Measurements from ENCODE around the gene ATG16L1.

ATG16L1 gene

DNA sequence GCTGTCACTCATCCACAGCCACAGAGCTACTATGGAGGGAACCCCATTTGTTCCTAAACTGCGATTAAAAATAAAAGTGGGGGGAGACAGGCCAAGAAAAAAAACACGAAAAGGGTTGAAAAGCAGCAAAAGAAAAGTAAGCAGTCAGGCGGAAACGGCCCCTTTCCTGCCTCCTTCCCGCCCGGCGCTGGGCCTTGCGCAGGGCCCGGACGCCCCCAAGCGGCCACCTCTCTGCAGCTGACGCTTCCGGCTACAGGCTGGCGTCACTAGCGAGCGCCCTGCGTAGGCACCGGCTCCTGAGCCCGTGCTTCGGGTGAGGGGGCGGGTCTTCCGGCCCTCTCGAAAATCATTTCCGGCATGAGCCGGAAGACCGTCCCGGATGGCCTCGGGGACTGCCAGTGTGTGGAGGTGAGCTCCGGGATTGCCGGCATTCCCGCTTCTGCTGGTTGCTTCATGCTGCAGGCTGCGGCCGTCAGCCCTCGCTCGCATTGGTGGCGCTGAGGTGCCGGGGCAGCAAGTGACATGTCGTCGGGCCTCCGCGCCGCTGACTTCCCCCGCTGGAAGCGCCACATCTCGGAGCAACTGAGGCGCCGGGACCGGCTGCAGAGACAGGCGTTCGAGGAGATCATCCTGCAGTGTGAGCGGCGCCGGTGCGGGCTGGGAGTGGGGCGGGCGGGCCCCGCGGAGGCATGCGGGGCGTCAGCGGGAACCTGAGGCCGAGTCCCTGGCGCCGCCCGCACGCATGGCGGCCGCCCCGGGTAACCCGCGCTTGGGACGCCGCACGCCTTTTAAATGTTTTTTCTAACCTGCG is at the start of gene ATG16L1:
Gene ATG16L1, plus strand, starts transcription at position 368 of the 811 bp plus-strand sequence. Its CDS starts 155 bp downstream, at position 523.
- in situ Hi-C loops (cut with HindIII; ENCODE audit: low sequenced_read_pairs): no loop called here

DNA sequence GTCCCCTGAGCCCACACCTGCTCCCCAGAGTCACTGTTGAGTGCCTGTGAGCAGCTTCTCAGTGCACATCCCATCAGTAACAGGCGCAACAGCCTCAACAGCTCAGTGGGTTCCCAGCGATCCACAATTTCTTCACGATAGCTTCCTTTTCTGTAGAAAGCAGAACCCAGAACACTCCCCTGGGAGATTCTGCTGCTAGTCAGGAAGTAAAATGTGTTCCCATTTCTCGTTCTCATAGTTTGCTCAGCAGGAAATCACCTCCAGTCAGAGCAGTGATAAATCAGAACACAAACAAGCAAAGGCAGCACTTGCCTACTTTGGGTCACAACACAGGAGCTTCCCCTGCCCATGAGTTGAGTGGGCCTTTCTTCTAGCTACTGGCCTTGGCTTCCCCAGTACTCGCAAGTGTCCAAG is 48.9 kb upstream of the ATG16L1 start:
- in situ Hi-C loops (cut with HindIII; ENCODE audit: low sequenced_read_pairs): no loop called here

DNA sequence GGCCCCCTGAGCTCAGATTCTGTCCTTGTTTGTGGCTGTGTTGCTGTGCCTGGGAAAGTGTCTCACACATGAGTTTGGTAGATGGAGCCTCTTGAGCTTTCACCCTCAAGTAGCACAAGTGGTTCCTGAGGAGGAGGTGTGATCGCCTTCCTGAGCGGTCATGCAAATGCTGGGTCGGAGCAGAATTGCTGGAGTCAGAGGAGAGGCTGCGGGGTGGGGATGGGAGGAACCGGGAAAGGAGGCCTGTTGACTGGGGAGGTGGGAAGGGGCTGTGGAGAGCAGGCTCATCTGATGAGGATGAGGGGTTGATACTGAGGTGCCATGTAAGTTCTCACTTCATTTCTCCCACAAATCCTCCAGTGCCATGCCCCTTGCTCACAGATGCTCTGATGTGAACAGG is 48.4 kb upstream of the ATG16L1 start:
- in situ Hi-C loops (cut with HindIII; ENCODE audit: low sequenced_read_pairs): no loop called here

DNA sequence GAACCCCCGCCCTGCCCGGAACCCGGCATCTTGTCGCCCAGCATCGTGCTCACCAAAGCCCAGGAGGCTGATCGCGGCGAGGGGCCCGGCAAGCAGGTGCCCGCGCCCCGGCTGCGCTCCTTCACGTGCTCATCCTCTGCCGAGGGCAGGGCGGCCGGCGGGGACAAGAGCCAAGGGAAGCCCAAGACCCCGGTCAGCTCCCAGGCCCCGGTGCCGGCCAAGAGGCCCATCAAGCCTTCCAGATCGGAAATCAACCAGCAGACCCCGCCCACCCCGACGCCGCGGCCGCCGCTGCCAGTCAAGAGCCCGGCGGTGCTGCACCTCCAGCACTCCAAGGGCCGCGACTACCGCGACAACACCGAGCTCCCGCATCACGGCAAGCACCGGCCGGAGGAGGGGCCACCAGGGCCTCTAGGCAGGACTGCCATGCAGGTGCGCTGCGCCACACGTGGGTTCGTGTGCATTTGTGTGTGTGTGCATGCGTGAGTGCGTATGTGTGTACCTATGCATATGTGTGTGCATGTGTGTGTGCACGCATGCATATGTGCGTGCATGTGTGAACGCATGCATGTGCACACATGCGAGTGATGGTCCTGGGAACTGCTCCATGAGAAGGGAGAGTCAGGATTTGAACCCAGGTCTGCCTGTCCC is 47.1 kb upstream of the ATG16L1 start:
- in situ Hi-C loops (cut with HindIII; ENCODE audit: low sequenced_read_pairs): no loop called here

DNA sequence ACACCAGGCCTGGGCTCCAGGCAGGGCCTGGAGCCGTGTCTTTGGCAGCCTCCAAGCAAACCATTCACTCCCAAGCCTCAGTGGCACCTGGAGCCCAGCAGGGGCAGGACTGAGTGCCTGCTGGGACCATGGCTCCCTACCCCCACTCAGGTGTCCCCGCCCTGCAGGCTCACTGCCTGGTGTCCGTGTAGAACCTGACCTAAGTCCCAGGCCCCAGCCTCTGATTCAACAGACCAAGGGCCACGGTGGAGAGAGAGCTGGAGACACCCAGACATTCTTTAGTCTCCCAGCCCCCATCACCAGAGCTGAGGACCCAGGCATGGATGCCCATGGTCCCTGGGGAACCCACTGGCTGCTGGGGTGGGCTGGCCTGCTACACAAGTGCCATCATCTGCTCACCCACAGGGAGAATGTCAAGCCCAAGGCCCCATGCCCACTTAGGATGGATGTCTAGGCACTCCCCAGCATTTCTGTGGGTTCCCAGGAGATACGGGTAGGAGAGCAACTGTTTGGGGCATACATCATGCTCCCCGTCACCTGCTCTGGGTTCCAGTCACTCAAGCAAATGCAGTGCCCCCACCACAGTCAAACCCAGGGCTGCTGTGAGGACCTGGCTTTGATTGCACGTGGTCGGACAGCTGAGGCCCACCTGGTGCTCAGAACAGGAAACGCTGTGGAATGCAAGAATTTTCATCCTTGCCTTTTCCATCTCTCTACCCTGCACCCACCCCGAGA is 42.9 kb upstream of the ATG16L1 start:
- in situ Hi-C loops (cut with HindIII; ENCODE audit: low sequenced_read_pairs): no loop called here

DNA sequence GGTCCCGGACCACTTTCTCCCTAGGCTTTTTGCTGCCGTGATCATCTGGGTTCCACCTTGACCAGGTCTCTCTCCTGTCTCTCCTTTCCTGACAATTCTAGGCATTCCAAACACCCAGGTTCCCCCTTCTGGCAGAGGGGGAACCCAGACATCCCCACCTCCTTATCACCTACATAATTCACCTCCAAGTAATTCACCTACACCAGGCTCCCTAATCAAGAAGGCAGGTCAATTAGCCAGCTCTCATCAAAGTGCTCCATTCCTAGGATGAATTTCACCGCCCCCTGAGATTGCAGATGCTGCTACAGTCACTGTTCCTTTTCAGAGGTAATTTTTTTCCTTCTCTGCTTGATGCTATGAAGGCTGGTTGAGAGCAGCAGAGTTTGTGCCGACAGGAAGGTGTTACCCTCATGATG is 42.3 kb upstream of the ATG16L1 start:
- in situ Hi-C loops (cut with HindIII; ENCODE audit: low sequenced_read_pairs): no loop called here

DNA sequence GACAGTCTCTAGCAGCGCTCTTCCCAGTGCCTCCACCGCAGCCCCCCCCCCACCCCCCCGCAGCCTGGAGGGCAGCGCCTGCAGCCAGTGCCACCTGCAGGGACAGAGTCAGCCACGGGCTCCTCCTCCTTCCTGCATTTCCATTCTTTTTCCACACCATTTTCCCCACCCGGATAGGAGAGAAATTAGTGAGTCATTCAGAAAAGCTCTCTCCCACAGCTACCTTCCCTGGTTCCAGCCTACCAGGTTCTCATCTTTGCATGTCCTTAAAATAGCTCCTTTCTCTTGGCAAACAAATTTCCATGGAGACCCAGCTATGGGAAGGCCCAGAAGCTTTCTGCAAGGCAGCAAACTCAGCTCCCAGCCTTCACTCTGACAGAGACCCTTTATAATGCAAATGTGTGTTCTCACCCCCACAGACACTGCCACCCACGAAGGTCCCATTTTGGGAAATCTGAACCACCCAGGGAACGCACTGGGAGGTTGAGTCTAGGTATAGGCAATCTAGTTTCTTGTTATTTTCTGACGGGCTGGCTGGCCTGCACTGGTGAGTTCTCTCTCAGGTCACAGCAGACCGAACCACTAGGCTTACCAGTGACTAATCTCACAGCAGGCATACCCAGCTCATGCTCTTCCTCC is 41.8 kb upstream of the ATG16L1 start:
- in situ Hi-C loops (cut with HindIII; ENCODE audit: low sequenced_read_pairs): no loop called here

DNA sequence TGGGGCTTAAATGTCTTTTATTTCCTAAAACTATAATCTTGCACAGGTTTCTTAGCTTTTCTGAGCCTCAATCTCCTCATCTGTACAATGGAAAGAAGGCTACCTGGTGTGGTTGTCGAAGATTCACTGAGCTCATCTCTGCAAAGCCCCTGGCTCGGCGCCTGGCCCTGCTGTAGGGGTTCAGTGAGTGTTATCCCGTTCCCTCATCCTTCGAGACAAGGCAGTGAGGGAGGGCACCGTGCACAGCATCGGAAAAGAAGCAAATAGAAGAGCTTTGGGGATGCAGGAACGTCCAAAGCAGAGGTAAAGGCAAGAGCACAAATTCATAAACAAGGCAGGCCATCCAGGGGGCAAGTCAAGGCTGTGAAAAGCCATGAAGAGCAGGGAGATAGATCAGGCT is 41.2 kb upstream of the ATG16L1 start:
- in situ Hi-C loops (cut with HindIII; ENCODE audit: low sequenced_read_pairs): no loop called here

DNA sequence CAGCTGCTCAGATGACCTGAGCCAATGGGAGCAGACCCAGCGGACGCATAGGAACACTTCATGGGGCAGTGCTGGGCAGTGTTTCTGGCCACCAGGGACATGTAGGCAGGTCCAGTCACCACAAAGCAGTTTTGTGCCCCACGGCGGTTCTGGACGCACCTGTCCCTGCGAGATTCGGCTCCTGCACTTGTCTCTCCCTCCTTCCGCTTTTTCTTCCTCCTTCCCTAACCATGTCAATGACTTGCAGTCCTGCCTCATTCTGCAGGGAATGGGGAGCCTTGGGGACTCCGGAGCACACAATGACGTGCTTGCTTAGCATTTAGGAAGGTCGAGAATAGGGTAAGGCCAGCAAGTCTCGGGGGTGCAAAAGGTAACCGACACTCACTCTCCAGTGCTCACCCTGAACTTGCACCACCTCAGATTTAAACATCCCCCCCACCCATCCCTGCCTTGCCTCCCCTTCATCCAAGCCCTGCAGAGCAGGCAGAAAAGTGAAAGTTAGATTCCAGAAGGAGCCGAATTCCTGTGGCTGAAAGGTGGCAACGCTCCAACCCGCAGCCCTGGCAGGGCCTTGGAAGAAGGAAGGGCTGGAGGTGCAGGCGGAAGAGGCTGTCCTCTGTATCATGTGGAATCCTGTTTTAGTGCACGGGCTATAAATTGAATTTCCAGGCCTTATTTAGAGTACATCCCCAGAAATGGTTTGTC is 40.5 kb upstream of the ATG16L1 start:
- in situ Hi-C loops (cut with HindIII; ENCODE audit: low sequenced_read_pairs): no loop called here

DNA sequence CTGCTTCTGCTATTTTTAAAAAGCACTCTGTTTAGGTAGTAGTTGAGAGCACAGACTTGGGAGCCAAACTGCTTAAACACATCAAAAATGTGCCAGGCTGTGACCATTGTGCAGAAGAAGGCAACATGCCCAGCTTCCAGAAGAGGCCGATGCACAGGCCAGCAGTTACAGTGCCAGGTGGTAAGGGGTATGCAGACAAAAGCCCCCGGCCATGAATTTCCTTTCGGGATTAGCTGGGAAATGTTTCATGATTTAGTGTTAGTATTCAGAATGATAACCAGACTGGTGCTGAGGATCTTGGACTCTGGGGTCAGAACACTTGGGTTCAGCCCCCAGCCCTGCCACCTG is 40.0 kb upstream of the ATG16L1 start:
- in situ Hi-C loops (cut with HindIII; ENCODE audit: low sequenced_read_pairs): no loop called here

DNA sequence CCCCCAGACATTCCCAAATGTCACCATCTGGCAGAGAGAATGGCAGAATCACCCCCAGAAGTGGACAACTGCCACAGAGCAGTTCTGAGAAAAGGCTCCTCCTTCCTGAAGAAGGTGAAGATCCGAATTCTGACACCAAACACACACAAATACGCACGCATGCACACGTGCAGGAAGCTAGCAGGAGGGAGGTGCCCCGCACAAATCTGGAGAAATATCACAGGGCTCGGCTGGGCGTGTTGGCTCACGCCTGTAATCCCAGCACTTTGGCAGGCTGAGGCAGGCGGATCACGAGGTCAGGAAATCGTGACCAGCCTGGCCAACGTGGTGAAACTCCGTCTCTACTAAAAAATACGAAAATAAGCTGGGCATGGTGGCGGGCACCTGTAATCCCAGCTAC is 38.5 kb upstream of the ATG16L1 start:
- in situ Hi-C loops (cut with HindIII; ENCODE audit: low sequenced_read_pairs): no loop called here

DNA sequence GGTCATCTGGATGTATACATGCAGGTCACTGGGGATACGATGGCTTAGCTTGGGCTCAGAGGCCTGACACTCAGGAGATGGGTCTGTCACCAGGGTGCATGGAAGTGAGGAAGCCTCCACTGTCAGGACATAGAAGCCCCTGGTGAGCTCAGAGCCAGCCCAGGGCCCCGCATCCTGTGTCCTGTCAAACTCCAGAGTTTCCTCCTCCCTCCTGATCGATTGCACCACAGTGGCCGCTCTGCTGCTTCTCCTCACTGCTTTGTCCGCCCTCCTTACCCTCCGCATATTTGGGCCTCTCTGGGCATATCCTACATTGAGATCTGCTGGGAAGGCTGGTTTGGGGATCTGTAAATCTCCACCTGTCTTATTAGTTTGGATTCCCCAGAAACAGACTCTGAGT is 37.5 kb upstream of the ATG16L1 start:
- in situ Hi-C loops (cut with HindIII; ENCODE audit: low sequenced_read_pairs): no loop called here

DNA sequence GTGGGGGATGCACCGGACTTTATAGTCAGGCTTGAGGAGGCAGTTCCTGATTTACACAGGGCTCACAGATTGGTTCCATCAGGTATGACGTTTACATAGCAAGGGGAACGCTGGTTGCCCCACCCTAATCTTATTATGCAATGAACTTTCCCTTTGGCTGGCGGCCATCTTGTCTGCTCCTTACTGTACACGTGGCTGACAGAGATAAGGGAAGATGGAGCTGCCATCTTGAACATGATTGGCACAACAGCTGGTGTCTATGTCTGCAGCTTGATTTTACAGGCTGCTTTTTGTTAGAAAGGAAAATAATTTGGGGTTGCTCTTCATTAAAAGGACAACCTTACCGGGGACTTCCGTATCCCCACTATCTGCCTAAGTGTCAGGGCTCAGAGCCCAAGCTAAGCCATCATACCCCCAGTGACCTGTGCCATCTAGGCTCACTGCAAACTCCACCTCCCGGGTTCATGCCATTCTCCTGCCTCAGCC is 33.5 kb upstream of the ATG16L1 start:
- in situ Hi-C loops (cut with HindIII; ENCODE audit: low sequenced_read_pairs): no loop called here

DNA sequence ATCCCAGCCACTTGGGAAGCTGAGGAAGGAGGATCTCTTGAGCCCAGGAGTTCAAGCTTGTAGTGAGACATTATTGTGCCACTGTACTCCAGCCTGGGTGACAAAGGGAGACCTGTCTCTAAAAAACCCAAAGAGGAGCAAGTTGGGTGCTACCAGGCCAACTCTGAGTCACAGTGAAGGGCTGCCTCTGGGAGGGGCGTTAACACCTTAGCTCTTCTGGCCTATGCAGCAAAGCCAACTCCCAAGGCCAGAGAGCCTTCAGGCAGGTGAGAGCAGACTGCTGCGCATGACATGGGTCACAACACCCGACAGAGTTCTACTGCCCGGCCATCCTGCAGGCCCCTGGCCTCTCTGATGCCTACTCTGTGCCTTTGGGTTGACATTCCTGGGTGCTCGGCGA is 32.6 kb upstream of the ATG16L1 start:
- in situ Hi-C loops (cut with HindIII; ENCODE audit: low sequenced_read_pairs): no loop called here

DNA sequence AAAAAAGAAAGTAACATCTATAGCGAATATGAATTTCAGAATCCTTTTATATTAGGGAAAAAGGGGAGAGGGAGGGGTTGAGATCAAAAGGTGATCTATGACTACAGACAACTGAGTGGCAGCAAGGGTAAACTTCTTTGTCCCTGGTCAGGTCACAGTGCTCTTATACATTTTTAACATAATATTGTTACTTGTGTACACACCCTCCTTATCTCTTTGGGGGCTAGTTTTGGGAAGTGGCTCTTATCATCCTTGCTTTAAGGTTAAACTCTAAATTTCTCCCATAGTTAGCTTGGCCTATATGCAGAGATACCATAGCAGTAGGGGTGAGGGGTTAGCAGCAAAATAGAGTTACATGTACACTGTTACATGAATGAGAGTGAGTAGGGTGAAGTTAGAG is 31.6 kb upstream of the ATG16L1 start:
- in situ Hi-C loops (cut with HindIII; ENCODE audit: low sequenced_read_pairs): no loop called here

DNA sequence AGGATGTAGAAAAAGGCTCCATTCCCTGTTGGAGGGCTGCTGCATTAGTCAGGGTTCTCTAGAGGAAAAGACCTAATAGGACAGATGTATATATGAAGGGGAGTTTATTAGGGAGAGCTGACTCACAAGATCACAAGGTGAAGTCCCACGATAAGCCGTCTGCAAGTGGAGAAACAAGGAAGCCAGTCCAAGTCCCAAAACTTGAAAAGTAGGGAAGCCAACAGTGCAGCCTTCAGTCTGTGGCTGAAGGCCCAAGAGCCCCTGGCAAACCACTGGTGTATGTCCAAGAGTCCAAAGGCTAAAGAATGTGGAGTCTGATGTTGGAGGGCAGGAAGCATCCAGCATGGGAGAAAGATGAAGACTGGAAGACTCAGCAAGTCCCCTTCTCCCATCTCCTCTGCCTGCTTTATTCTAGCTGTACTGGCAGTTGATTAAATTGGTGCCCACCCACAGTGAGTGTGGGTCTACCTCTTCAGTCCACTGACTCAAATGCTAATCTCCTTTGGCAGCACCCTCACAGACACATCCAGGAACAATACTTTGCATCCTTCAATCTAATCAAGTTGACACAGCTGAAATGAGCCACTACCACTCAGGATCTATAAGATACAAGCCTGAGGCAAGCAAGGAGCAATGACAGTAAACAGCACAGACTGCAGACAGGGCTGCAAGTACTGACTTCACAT is 30.0 kb upstream of the ATG16L1 start:
- in situ Hi-C loops (cut with HindIII; ENCODE audit: low sequenced_read_pairs): no loop called here

DNA sequence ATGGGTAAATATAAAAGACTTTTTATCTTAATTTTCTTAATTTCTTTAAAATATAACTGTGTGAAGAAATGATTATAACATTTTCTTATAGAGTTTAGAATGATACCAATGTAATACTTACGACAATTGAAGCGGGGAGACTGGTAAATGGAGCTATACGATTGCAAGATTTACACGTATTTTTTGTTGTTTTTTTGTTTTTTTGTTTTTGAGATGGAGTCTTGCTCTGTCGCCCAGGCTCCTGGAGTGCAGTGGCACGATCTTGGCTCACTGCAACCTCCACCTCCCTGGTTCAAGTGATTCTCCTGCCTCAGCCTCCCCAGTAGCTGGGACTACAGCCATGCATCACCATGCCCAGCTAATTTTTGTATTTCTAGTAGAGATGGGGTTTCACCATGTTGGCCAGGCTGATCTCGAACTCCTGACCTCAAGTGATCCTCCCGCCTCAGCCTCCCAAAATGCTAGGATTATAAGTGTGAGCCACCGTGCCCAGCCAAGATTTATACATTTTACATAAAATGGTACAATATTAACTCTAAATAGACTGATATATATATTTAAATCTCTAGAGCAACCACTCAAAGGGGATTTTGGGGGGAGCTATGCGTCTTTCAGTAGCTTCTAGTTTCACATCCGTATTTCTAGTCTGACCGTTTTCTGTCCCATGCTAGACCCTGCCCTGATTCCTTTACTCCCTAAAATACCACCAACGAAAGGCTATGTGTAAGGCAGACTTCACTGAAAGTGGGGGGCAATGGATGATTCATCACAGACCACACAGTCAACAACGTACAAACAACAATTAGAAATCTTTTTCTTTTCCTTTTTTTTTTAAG is 28.2 kb upstream of the ATG16L1 start:
- in situ Hi-C loops (cut with HindIII; ENCODE audit: low sequenced_read_pairs): no loop called here

DNA sequence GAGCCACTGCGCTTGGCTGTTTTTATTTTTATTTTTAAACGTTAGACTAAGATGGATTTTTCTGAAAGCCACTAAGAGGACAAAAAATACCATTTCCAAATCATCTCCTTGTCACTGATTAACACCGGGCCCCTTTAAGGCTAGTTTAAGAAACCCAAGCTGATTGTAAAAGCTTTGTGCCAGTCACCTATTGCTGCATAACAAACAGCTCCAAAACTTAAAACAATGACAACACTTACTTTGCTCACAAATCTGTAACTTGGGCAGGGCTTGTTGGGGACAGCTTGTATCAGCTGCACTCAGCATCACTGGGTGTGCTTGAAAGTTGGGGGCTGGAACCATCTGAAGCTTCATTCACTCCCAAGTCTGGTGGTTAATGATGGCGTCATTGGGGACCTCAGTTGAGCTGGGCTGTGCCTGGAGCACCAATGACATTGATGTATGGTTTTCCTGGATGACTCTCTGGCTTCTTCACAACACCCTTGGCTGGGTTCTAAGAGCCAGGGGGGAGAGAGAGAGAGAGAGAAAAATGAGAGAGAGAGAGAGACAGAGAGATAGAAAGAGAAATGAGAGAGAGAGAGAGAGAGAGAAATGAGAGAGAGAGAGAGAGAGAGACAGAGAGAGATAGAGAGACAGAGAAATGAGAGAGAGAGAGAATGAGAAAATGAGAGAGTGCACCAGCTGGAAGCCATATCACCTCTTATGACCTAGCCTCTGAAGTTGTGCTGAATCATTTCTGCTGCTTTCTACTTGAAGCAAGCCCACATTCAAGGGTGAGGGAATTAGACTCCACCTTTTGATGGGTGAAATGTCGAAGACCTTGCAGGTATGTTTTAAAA is 26.0 kb upstream of the ATG16L1 start:
- in situ Hi-C loops (cut with HindIII; ENCODE audit: low sequenced_read_pairs): loop anchor here (25.0 kb wide), 1 partner anchor 363 kb away; the partner anchor contains the start of gene SNORC
